Measurements from ENCODE around the gene CHST4.

DNA sequence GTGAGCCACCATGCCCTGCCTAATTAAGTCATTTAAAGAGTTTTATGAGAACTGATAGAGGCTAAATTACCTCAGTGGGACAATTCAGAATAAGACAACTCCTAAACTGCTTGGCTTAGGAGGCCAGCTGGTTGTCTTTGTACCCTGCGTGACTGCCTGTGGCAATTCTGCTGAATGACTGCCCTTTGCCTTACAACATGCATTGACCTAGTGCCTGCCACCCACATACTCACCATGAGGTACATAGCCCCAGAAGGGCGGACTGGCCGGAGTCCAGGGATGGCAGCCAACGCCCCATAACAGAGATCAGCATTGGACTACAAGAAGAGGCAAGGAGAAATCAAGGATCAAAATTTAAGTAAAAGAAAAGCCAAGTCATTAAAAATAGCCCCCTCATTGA is 43.4 kb downstream of the CHST4 start:
- TF ChIP-seq FOXA1 (IDR thresholded peaks at IDR 0.05) (no peak), HDGF (IDR thresholded peaks at IDR 0.05; ENCODE audit: borderline replicate concordance) (no peak), SP1 (IDR thresholded peaks at IDR 0.05) (no peak), TARDBP (IDR thresholded peaks at IDR 0.05) (no peak), LEF1 (IDR thresholded peaks at IDR 0.05; ENCODE audit: borderline replicate concordance) (no peak), ARNT (IDR thresholded peaks at IDR 0.05) (no peak)

All from HEK293T (cell line).